ENCODE results near the gene KIT. TPM values are rescaled to one million over a fixed set of nuclear protein-coding genes. Genes with fewer than 3 reads are reported as not detected.
A peak's percentile ranks its signal among the peaks of the same experiment; 100 is the strongest.

Gene KIT
- total RNA-seq (under 1 TPM; 0.05 to 0.36 TPM), total RNA-seq (0.13 to 28.4 (median 5.4) reads per million in 172 experiments)
- 1.3 TPM for polyA plus RNA-seq (2013, experiment 1 of 2)
- polyA plus RNA-seq (2013, experiment 2 of 2) = 2.3 TPM

- H3K4me3 Mint-ChIP-seq = peak within 1 kb of the TSS; percentile 70
- Histone ChIP-seq H3K27me3 (ENCODE audit: control insufficient read depth in 1 of 2, insufficient read depth in 2 of 2, low read length in 2 of 2) (peaks cover 43 to 46% of the 10 kb centered on the region in 2 experiments), H3K36me3 (ENCODE audit: insufficient read depth, low read length) (no peaks in the 10 kb centered on the region), H3K4me1 (ENCODE audit: insufficient read depth, low read length) (peaks cover 24% of the 10 kb centered on the region), H3K4me3 (ENCODE audit: low read length) (peak within 1 kb of the TSS; percentile 55), H3K27ac (ENCODE audit: low read depth in 1 of 2, low read length in 2 of 2) (no peak within 1 kb of the TSS), H3K9me3 (ENCODE audit: control insufficient read depth in 1 of 2, insufficient read depth in 1 of 2, low read length in 2 of 2) (peaks cover 0 to 6% of the 10 kb centered on the region in 2 experiments)
- CTCF ChIA-PET = no interaction called here
- TF ChIP-seq, protein P1, sequence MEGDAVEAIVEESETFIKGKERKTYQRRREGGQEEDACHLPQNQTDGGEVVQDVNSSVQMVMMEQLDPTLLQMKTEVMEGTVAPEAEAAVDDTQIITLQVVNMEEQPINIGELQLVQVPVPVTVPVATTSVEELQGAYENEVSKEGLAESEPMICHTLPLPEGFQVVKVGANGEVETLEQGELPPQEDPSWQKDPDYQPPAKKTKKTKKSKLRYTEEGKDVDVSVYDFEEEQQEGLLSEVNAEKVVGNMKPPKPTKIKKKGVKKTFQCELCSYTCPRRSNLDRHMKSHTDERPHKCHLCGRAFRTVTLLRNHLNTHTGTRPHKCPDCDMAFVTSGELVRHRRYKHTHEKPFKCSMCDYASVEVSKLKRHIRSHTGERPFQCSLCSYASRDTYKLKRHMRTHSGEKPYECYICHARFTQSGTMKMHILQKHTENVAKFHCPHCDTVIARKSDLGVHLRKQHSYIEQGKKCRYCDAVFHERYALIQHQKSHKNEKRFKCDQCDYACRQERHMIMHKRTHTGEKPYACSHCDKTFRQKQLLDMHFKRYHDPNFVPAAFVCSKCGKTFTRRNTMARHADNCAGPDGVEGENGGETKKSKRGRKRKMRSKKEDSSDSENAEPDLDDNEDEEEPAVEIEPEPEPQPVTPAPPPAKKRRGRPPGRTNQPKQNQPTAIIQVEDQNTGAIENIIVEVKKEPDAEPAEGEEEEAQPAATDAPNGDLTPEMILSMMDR (IDR thresholded peaks at IDR 0.05) = no peak
- intact Hi-C loops (cut with DNase I, micrococcal nuclease) = no loop called here
- POLR2A ChIA-PET = no interaction called here
- H3K4me1 Mint-ChIP-seq (ENCODE audit: low read depth) = peaks cover 25% of the 10 kb centered on the region
- H3K27me3 Mint-ChIP-seq = peaks cover 68% of the 10 kb centered on the region
- no peaks in the 10 kb centered on the region for H3K9me3 Mint-ChIP-seq
- H3K27ac Mint-ChIP-seq = no peak within 1 kb of the TSS
- ATAC-seq (ENCODE audit: poor library complexity) (peak; percentile 29), DNase-seq (peak in 6 of 14 experiments; percentile 9 to 49 (median 34))
- no peaks in the 10 kb centered on the region for H3K36me3 Mint-ChIP-seq (ENCODE audit: low read depth)
Observed at GRCh38 chr4:54657551-54658251, at the start of gene KIT. KIT (plus strand) TSS chr4:54657957; CDS start chr4:54658015, 58 bp downstream.

- peaks cover 4% of the 10 kb centered on the region for H3K9me3 Mint-ChIP-seq
- no peaks in the 10 kb centered on the region for H3K36me3 ChIP-seq (ENCODE audit: insufficient read depth, low read length)
- no peaks in the 10 kb centered on the region for H3K36me3 Mint-ChIP-seq (ENCODE audit: low read depth)
- no peaks in the 10 kb centered on the region for H3K4me1 ChIP-seq (ENCODE audit: insufficient read depth, low read length)
- no peak overlapping the region for H3K27ac Mint-ChIP-seq
- ChIA-PET POLR2A (no interaction called here), CTCF (no interaction called here)
- no peak for DNase-seq
- no peak overlapping the region for H3K4me3 Mint-ChIP-seq
- intact Hi-C loops (cut with DNase I, micrococcal nuclease) = no loop called here
- H3K27me3 ChIP-seq (ENCODE audit: control insufficient read depth in 1 of 2, insufficient read depth in 2 of 2, low read length in 2 of 2) = no peaks in the 10 kb centered on the region
- H3K4me3 ChIP-seq (ENCODE audit: low read length) = no peak overlapping the region
- H3K27ac ChIP-seq (ENCODE audit: low read depth in 1 of 2, low read length in 2 of 2) = no peak overlapping the region
- H3K27me3 Mint-ChIP-seq = peaks cover 8% of the 10 kb centered on the region
- no peaks in the 10 kb centered on the region for H3K4me1 Mint-ChIP-seq (ENCODE audit: low read depth)
- H3K9me3 ChIP-seq (ENCODE audit: control insufficient read depth in 1 of 2, insufficient read depth in 1 of 2, low read length in 2 of 2) = peaks cover 0 to 4% of the 10 kb centered on the region in 2 experiments
- no peak for ATAC-seq (ENCODE audit: poor library complexity)
- TF ChIP-seq, protein P1 (IDR thresholded peaks at IDR 0.05) = no peak
Observed at GRCh38 chr4:54609310-54609709, 48.4 kb upstream of the KIT start.

- intact Hi-C loops (cut with DNase I, micrococcal nuclease) = no loop called here
- Histone ChIP-seq H3K4me3 (ENCODE audit: low read length) (no peak overlapping the region), H3K36me3 (ENCODE audit: insufficient read depth, low read length) (no peaks in the 10 kb centered on the region), H3K9me3 (ENCODE audit: control insufficient read depth in 1 of 2, insufficient read depth in 1 of 2, low read length in 2 of 2) (peaks cover 0 to 4% of the 10 kb centered on the region in 2 experiments), H3K27me3 (ENCODE audit: control insufficient read depth in 1 of 2, insufficient read depth in 2 of 2, low read length in 2 of 2) (no peaks in the 10 kb centered on the region), H3K27ac (ENCODE audit: low read depth in 1 of 2, low read length in 2 of 2) (no peak overlapping the region), H3K4me1 (ENCODE audit: insufficient read depth, low read length) (no peaks in the 10 kb centered on the region)
- no peak for DNase-seq
- H3K9me3 Mint-ChIP-seq = no peaks in the 10 kb centered on the region
- no peak overlapping the region for H3K4me3 Mint-ChIP-seq
- no peak for ATAC-seq (ENCODE audit: poor library complexity)
- POLR2A ChIA-PET = no interaction called here
- H3K36me3 Mint-ChIP-seq (ENCODE audit: low read depth) = no peaks in the 10 kb centered on the region
- H3K27ac Mint-ChIP-seq = no peak overlapping the region
- CTCF ChIA-PET = no interaction called here
- H3K27me3 Mint-ChIP-seq = no peaks in the 10 kb centered on the region
- H3K4me1 Mint-ChIP-seq (ENCODE audit: low read depth) = no peaks in the 10 kb centered on the region
- TF ChIP-seq, protein P1 (IDR thresholded peaks at IDR 0.05) = no peak
Observed at GRCh38 chr4:54614149-54614548, 43.6 kb upstream of the KIT start.
